Liver (tissue), 9 donors: ENCODE results near the gene LVRN. TPM values are rescaled to one million over a fixed set of nuclear protein-coding genes. Genes with fewer than 3 reads are reported as not detected.

Source experiments
- DNase-seq: peaks from one replicate; pipeline ENCODE4 v3.0.0-alpha.2; 2017; ENCODE audit warnings: low spot score
- H3K27ac ChIP-seq, 2 donors: one replicate each; pipeline ENCODE4 v1.7.0; 2013; ENCODE audit warnings: inconsistent platforms in 2 of 2, low read length in 2 of 2, control low read depth in 1 of 2, low read depth in 1 of 2, mild to moderate bottlenecking in 1 of 2
- H3K27me3 ChIP-seq, 4 donors: one replicate each; pipeline versions ENCODE4 v1.6.1 to v1.7.0; 2013; ENCODE audit warnings: low read length in 3 of 4, inconsistent platforms in 1 of 4, mild to moderate bottlenecking in 1 of 4, moderate library complexity in 1 of 4; ENCODE audit not compliant: control insufficient read depth in 4 of 4, insufficient read depth in 4 of 4
- H3K36me3 ChIP-seq, 4 donors: one replicate each; pipeline versions ENCODE4 v1.6.1 to v1.7.0; 2013; ENCODE audit warnings: low read length in 3 of 4, mild to moderate bottlenecking in 3 of 4, low read depth in 1 of 4, moderate library complexity in 1 of 4; ENCODE audit not compliant: control insufficient read depth in 4 of 4, insufficient read depth in 3 of 4
- H3K4me1 ChIP-seq, 4 donors: one replicate each; pipeline versions ENCODE4 v1.6.1 to v1.7.0; 2013; ENCODE audit warnings: low read length in 3 of 4, mild to moderate bottlenecking in 3 of 4, moderate library complexity in 1 of 4; ENCODE audit not compliant: control insufficient read depth in 4 of 4, insufficient read depth in 4 of 4
- H3K4me3 ChIP-seq, 3 donors: one replicate each; pipeline versions ENCODE4 v1.6.1 to v1.7.0; 2013; ENCODE audit warnings: low read length in 3 of 3, control low read depth in 1 of 3, low read depth in 1 of 3, mild to moderate bottlenecking in 1 of 3
- H3K9ac ChIP-seq, 2 donors: one replicate each; pipeline ENCODE4 v1.7.0; 2013; ENCODE audit warnings: low read length in 2 of 2, mild to moderate bottlenecking in 2 of 2, moderate library complexity in 2 of 2, control low read depth in 1 of 2, low read depth in 1 of 2
- H3K9me3 ChIP-seq, 4 donors: one replicate each; pipeline versions ENCODE4 v1.6.1 to v1.7.0; 2013; ENCODE audit warnings: low read length in 3 of 4; ENCODE audit not compliant: control insufficient read depth in 4 of 4
- CTCF ChIP-seq: fragments of 150-350 bp; IDR thresholded peaks from 2 replicates; pipeline ENCODE4 v1.5.1; 2017; ENCODE audit warnings: improper control_type of control experiment, low read depth, low read length; ENCODE audit not compliant: missing input control
- FOXA1 ChIP-seq: IDR thresholded peaks from 2 replicates; pipeline ENCODE4 v1.6.1; 2016; ENCODE audit warnings: antibody characterized with exemption
- FOXA2 ChIP-seq: IDR thresholded peaks from 2 replicates; pipeline ENCODE4 v1.6.1; 2016; ENCODE audit warnings: antibody characterized with exemption
- HNF4A ChIP-seq, 2 donors: conservative IDR thresholded peaks; 2 replicates each; pipeline ENCODE4 v1.6.1; 2016; ENCODE audit warnings: antibody characterized with exemption in 2 of 2, mild to moderate bottlenecking in 2 of 2
- HNF4G ChIP-seq: IDR thresholded peaks from 2 replicates; pipeline ENCODE4 v1.6.1; 2016; ENCODE audit warnings: antibody characterized with exemption
- JUND ChIP-seq, 2 donors: IDR thresholded peaks; 2 replicates each; pipeline ENCODE4 v1.6.1; 2016; ENCODE audit warnings: antibody characterized with exemption in 2 of 2
- MAX ChIP-seq: IDR thresholded peaks from 2 replicates; pipeline ENCODE4 v1.6.1; 2016; ENCODE audit warnings: antibody characterized with exemption
- RAD21 ChIP-seq, 2 donors: IDR thresholded peaks; 2 replicates each; pipeline ENCODE4 v1.6.1; 2016; ENCODE audit warnings: antibody characterized with exemption in 2 of 2, mild to moderate bottlenecking in 2 of 2
- REST ChIP-seq: IDR thresholded peaks from 2 replicates; pipeline ENCODE4 v1.6.1; 2016; ENCODE audit warnings: antibody characterized with exemption, mild to moderate bottlenecking
- YY1 ChIP-seq: IDR thresholded peaks from 2 replicates; pipeline ENCODE4 v1.6.1; 2016; ENCODE audit warnings: antibody characterized with exemption, mild to moderate bottlenecking
- ZBTB33 ChIP-seq: IDR thresholded peaks from 2 replicates; pipeline ENCODE4 v1.6.1; 2016; ENCODE audit warnings: antibody characterized with exemption
- WGBS: extraction: QIAGEN DNeasy Blood & Tissue Kit; methylation state at CpG from one replicate; pipeline ENCODE4 v1.1.7; 2013; 5-methylcytosine and 5-hydroxymethylcytosine counted together
- polyA plus RNA-seq, 2 donors: library from polyadenylated mRNA; stranded (reverse) in 1 of 2; unstranded in 1 of 2; fragments of 200-250 nt in 1 of 2; fragments of >200 nt in 1 of 2; fragmentation: Nextera tagmentation in 1 of 2; extraction: Ambion mirVana in 1 of 2; gene quantifications; one replicate each; pipeline versions ENCODE4 v1.2.1 to v1.2.3, GENCODE V29; 2013 to 2015
- total RNA-seq, 2 donors: library from RNA; depleted of rRNA; stranded (reverse); fragments of >200 nt; gene quantifications; one replicate each; pipeline ENCODE4 v1.2.3, GENCODE V29; 2014
- donor health status: healthy.
- donor health status: healthy.
- donor health status: healthy.
- donor health status: healthy.
- donor health status: healthy.

LVRN gene
- total and polyA plus RNA-seq, 4 donors = 0.05 to 0.17 (median 0.11) TPM; not detected in 1

- no peak overlapping the region for H3K27ac ChIP-seq
- DNase-seq = no peak
- no peaks in the 10 kb centered on the region for H3K9me3 ChIP-seq
- no peaks in the 10 kb centered on the region for H3K4me1 ChIP-seq
- no peak for TF ChIP-seq FOXA1
- TF ChIP-seq MAX = no peak
- H3K9ac ChIP-seq = no peak overlapping the region
- no peaks in the 10 kb centered on the region for H3K36me3 ChIP-seq
- no peak overlapping the region for H3K4me3 ChIP-seq
- 89% methylated on average over 3 of the region's 3 CpGs for WGBS
- H3K27me3 ChIP-seq = no peaks in the 10 kb centered on the region
These were observed 42.0 kb downstream of the LVRN start for GRCh38 chr5:116004248-116004647.

- no peaks in the 10 kb centered on the region for H3K9me3 ChIP-seq
- 85% methylated on average over 3 of the region's 3 CpGs for WGBS
- no peak overlapping the region for H3K4me3 ChIP-seq
- no peak overlapping the region for H3K9ac ChIP-seq
- H3K27me3 ChIP-seq = no peaks in the 10 kb centered on the region
- H3K27ac ChIP-seq = no peak overlapping the region
- TF ChIP-seq JUND (IDR thresholded peaks at IDR 0.05) (no peak), RAD21 (IDR thresholded peaks at IDR 0.05) (no peak), HNF4A (conservative IDR thresholded peaks at IDR 0.05) (no peak), ZBTB33 (no peak), YY1 (no peak), REST (no peak), FOXA2 (no peak), HNF4G (no peak), FOXA1 (no peak), CTCF (no peak), MAX (no peak)
- H3K36me3 ChIP-seq = no peaks in the 10 kb centered on the region
- no peak for DNase-seq
- H3K4me1 ChIP-seq = no peaks in the 10 kb centered on the region
These were observed 47.5 kb downstream of the LVRN start for GRCh38 chr5:116009806-116010205.
